Measurements from ENCODE around the gene CRTC1.

DNA sequence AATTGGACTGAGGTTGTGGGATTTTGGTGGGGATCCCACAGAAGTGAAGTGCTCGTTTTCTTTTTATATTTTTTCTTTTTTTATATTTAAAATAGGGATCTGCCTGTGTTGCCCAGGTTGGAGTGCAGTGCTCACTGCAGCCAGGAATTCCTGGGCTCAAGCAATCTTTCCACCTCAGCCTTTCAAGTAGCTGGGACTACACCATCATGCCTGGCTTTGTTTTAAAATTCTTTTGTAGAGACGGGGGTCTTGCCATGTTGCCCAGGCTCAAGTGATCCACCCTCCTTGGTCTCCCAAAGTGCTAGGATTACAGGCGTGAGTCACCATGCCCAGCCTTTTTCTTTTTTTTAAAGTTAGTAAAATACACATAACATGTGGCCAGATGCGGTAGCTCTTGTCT is 20.6 kb downstream of the CRTC1 start:
- TF ChIP-seq SP1 (IDR thresholded peaks at IDR 0.05), result no peak
- no peak for TF ChIP-seq SP1 (CRISPR knock-in tag; IDR thresholded peaks at IDR 0.05)
- no peak for TF ChIP-seq ZNF589 (CRISPR knock-in tag; conservative IDR thresholded peaks at IDR 0.05)
- no peak for TF ChIP-seq ZNF264 (CRISPR knock-in tag; IDR thresholded peaks at IDR 0.05)
- TF ChIP-seq TMF1 (CRISPR knock-in tag; IDR thresholded peaks at IDR 0.05; ENCODE audit: low read depth), result no peak
- no peak for TF ChIP-seq FOSL2 (CRISPR knock-in tag; IDR thresholded peaks at IDR 0.05)
- TF ChIP-seq KDM4B (CRISPR knock-in tag; IDR thresholded peaks at IDR 0.05), result no peak
- TF ChIP-seq ZNF839 (CRISPR knock-in tag; IDR thresholded peaks at IDR 0.05; ENCODE audit: borderline replicate concordance), result no peak
- TF ChIP-seq GABPB1 (CRISPR knock-in tag; IDR thresholded peaks at IDR 0.05), result no peak
- TF ChIP-seq ZNF274 (CRISPR knock-in tag; IDR thresholded peaks at IDR 0.05), result no peak
- no peak for TF ChIP-seq EZH2 (conservative IDR thresholded peaks at IDR 0.05; ENCODE audit: low read depth, low read length)
- TF ChIP-seq ZNF34 (CRISPR knock-in tag; IDR thresholded peaks at IDR 0.05; ENCODE audit: borderline replicate concordance), result no peak
- TF ChIP-seq, protein P1, sequence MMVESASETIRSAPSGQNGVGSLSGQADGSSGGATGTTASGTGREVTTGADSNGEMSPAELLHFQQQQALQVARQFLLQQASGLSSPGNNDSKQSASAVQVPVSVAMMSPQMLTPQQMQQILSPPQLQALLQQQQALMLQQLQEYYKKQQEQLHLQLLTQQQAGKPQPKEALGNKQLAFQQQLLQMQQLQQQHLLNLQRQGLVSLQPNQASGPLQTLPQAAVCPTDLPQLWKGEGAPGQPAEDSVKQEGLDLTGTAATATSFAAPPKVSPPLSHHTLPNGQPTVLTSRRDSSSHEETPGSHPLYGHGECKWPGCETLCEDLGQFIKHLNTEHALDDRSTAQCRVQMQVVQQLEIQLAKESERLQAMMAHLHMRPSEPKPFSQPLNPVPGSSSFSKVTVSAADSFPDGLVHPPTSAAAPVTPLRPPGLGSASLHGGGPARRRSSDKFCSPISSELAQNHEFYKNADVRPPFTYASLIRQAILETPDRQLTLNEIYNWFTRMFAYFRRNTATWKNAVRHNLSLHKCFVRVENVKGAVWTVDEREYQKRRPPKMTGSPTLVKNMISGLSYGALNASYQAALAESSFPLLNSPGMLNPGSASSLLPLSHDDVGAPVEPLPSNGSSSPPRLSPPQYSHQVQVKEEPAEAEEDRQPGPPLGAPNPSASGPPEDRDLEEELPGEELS (CRISPR knock-in tag; IDR thresholded peaks at IDR 0.05), result no peak
- TF ChIP-seq, protein P2, sequence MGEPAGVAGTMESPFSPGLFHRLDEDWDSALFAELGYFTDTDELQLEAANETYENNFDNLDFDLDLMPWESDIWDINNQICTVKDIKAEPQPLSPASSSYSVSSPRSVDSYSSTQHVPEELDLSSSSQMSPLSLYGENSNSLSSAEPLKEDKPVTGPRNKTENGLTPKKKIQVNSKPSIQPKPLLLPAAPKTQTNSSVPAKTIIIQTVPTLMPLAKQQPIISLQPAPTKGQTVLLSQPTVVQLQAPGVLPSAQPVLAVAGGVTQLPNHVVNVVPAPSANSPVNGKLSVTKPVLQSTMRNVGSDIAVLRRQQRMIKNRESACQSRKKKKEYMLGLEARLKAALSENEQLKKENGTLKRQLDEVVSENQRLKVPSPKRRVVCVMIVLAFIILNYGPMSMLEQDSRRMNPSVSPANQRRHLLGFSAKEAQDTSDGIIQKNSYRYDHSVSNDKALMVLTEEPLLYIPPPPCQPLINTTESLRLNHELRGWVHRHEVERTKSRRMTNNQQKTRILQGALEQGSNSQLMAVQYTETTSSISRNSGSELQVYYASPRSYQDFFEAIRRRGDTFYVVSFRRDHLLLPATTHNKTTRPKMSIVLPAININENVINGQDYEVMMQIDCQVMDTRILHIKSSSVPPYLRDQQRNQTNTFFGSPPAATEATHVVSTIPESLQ (CRISPR knock-in tag; conservative IDR thresholded peaks at IDR 0.05), result no peak
- TF ChIP-seq, protein P3, sequence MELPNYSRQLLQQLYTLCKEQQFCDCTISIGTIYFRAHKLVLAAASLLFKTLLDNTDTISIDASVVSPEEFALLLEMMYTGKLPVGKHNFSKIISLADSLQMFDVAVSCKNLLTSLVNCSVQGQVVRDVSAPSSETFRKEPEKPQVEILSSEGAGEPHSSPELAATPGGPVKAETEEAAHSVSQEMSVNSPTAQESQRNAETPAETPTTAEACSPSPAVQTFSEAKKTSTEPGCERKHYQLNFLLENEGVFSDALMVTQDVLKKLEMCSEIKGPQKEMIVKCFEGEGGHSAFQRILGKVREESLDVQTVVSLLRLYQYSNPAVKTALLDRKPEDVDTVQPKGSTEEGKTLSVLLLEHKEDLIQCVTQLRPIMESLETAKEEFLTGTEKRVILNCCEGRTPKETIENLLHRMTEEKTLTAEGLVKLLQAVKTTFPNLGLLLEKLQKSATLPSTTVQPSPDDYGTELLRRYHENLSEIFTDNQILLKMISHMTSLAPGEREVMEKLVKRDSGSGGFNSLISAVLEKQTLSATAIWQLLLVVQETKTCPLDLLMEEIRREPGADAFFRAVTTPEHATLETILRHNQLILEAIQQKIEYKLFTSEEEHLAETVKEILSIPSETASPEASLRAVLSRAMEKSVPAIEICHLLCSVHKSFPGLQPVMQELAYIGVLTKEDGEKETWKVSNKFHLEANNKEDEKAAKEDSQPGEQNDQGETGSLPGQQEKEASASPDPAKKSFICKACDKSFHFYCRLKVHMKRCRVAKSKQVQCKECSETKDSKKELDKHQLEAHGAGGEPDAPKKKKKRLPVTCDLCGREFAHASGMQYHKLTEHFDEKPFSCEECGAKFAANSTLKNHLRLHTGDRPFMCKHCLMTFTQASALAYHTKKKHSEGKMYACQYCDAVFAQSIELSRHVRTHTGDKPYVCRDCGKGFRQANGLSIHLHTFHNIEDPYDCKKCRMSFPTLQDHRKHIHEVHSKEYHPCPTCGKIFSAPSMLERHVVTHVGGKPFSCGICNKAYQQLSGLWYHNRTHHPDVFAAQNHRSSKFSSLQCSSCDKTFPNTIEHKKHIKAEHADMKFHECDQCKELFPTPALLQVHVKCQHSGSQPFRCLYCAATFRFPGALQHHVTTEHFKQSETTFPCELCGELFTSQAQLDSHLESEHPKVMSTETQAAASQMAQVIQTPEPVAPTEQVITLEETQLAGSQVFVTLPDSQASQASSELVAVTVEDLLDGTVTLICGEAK (IDR thresholded peaks at IDR 0.05), result no peak
- TF ChIP-seq, protein P3 (CRISPR knock-in tag; IDR thresholded peaks at IDR 0.05), result no peak

Data from HepG2 (cell line).